Pancreas (tissue), 10 donors: Measurements from ENCODE around the gene ARFGEF3. TPM values are rescaled to one million over a fixed set of nuclear protein-coding genes. Genes with fewer than 3 reads are reported as not detected.

Experiments
- ATAC-seq, 4 donors: fragments of 200-7000 bp; cut with Tn5 transposase; one replicate each; pipeline versions ENCODE4 v1.8.0 to v1.9.1; 2020; ENCODE audit warnings: mild to moderate bottlenecking in 4 of 4, moderate library complexity in 4 of 4
- DNase-seq, 6 donors: peaks; one replicate each; pipeline ENCODE4 v3.0.0-alpha.2; 2020
- FAIRE-seq: peaks from 2 replicates; lab custom pipeline; 2012; peaks lifted over from hg19 to GRCh38; lab: Jason Lieb, UNC
- H3K27ac ChIP-seq, 4 donors: fragments of 200-600 bp; sonication (generic); 1 replicate in 3 of 4; 2 replicates in 1 of 4; pipeline versions ENCODE4 v1.5.0 to v1.8.0; 2020
- H3K27me3 ChIP-seq, 4 donors: fragments of 200-600 bp; one replicate each; pipeline ENCODE4 v1.8.0; 2021
- H3K36me3 ChIP-seq, 3 donors: fragments of 200-600 bp; sonication (generic) in 1 of 3; one replicate each; pipeline versions ENCODE4 v1.5.0 to v1.8.0; 2020 to 2021
- H3K4me1 ChIP-seq, 3 donors: fragments of 200-600 bp; one replicate each; pipeline ENCODE4 v1.8.0; 2021
- H3K4me3 ChIP-seq, 4 donors: fragments of 200-600 bp; sonication (generic) in 2 of 4; one replicate each; pipeline versions ENCODE4 v1.5.0 to v1.8.0; 2020 to 2021
- H3K9me3 ChIP-seq, 4 donors: fragments of 200-600 bp; one replicate each; pipeline ENCODE4 v1.8.0; 2021
- CTCF ChIP-seq, 4 donors: fragments of 200-600 bp; sonication (generic) in 3 of 4; IDR thresholded peaks; one replicate each; pipeline versions ENCODE4 v1.5.0 to v1.8.0; 2021; ENCODE audit warnings: antibody characterized with exemption in 4 of 4
- WGBS, 2 donors: extraction: QIAGEN DNeasy Blood & Tissue Kit; methylation state at CpG; one replicate each; pipeline ENCODE4 v1.1.7; 2013; 5-methylcytosine and 5-hydroxymethylcytosine counted together
- intact Hi-C, 3 donors: fragments of 100-400 bp; cut with DNase I; formaldehyde crosslinking; loops; one replicate each; pipeline versions ENCODE4 v1.11.1 to v1.14.2; 2022
- polyA plus RNA-seq, 2 donors: library from polyadenylated mRNA; stranded (reverse); fragments of 200-250 nt; gene quantifications; one replicate each; pipeline ENCODE4 v1.2.3, GENCODE V29; 2013
- total RNA-seq, 6 donors: library from RNA; stranded (reverse); fragmentation: NEBNext Ultra II Directional in 4 of 6; extraction: Animal tissue kit (Norgen Biotek cat#: 25700) in 4 of 6; gene quantifications; one replicate each; pipeline versions ENCODE4 v1.2.1 to v1.2.4, GENCODE V29; 2021 to 2023
- donor health status: healthy with polysubstance abuse.
- donor health status: DM: no; HTN: no; CAD: no; lungs with moderate emphysema.
- donor health status: DM: no; HTN: no; CAD: no.
- donor health status: control.
- donor health status: control.
- donor health status: Bipolar disorder and iron deficiency.
- donor health status: DM: yes; HTN: yes; CAD: no.
- donor health status: DM: no; HTN: no; CAD: no.
- donor health status: DM: no; HTN: no; CAD: no.
- donor health status: DM: yes; HTN: yes; CAD: no.

The ARFGEF3 gene
- total and polyA plus RNA-seq, 8 donors: 4.8 to 19.0 (median 15.7) TPM

GRCh38 chr6:138255443-138255842 lies 93.7 kb downstream of the ARFGEF3 start:
- TF ChIP-seq CTCF (IDR thresholded peaks at IDR 0.05): no peak
- H3K4me3 ChIP-seq: no peak overlapping the region
- WGBS, 2 donors: 94 to 96% methylated on average over 20 of the region's 20 CpGs
- ATAC-seq: no peak
- peaks cover 0 to 10% (median 0%) of the 10 kb centered on the region in 3 donors for H3K36me3 ChIP-seq
- peaks cover 1 to 16% (median 9%) of the 10 kb centered on the region in 3 donors for H3K4me1 ChIP-seq
- no peak for FAIRE-seq
- H3K27me3 ChIP-seq: no peaks in the 10 kb centered on the region
- H3K27ac ChIP-seq: no peak overlapping the region
- intact Hi-C loops: no loop called here
- DNase-seq: peak in 1 of 6 donors; percentile 62
- H3K9me3 ChIP-seq: no peaks in the 10 kb centered on the region

GRCh38 chr6:138257638-138258040 lies 95.9 kb downstream of the ARFGEF3 start:
- FAIRE-seq: no peak
- no peak for ATAC-seq
- Histone ChIP-seq H3K4me3 (no peak overlapping the region), H3K27ac (no peak overlapping the region), H3K9me3 (no peaks in the 10 kb centered on the region), H3K36me3 (peaks cover 0 to 13% (median 0%) of the 10 kb centered on the region in 3 donors), H3K27me3 (no peaks in the 10 kb centered on the region), H3K4me1 (peaks cover 0 to 3% (median 0%) of the 10 kb centered on the region in 3 donors)
- TF ChIP-seq CTCF (IDR thresholded peaks at IDR 0.05): no peak
- DNase-seq: no peak
- intact Hi-C loops: no loop called here
- WGBS, 2 donors: 51 to 65% methylated on average over 1 of the region's 1 CpG

DNA sequence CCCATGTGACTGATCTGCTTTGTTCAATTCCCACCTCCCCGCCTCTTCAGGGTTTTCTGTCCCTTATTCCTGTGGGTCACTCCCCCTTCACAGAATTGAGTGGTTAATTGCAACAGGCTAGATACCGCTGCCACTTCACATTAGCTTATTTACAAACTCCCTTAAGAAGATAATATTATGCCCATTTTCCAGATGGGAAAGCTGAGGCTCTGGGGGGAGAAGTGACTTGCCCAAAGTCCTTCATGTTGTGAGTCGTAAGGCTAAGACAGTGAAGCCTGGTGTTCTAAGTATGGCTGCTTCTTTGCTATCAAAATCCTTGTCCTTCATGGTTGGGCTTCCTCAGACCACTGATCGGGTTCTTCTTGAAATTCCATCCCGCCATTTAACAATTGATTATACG lies 96.5 kb downstream of the ARFGEF3 start:
- DNase-seq (no peak), ATAC-seq (no peak), FAIRE-seq (no peak)
- WGBS, 2 donors: 93 to 95% methylated on average over 6 of the region's 6 CpGs
- peaks cover 0 to 18% (median 0%) of the 10 kb centered on the region in 3 donors for H3K36me3 ChIP-seq
- intact Hi-C loops: no loop called here
- TF ChIP-seq CTCF (IDR thresholded peaks at IDR 0.05): no peak
- no peaks in the 10 kb centered on the region for H3K27me3 ChIP-seq
- no peak overlapping the region for H3K27ac ChIP-seq
- peaks cover 0 to 3% (median 0%) of the 10 kb centered on the region in 3 donors for H3K4me1 ChIP-seq
- H3K9me3 ChIP-seq: no peaks in the 10 kb centered on the region
- H3K4me3 ChIP-seq: no peak overlapping the region

DNA sequence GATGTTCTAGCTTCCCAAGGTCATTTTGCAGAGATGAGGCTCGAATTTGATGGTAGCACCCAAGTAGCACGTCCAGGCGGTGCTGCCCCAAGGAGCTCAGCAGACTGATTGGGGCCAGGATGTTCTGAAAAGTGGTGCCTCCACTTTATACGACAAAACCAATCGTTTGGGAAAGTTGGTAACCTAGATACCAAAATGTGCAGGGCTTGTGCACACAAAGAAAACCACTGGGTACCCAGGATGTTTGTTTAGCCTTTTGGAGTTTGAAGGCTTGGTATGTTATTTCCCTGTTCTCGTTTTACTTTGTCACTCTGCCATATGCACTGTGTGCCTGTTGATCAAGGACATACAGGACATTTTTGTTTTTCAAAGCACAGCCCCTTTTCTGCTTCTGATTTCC lies 97.3 kb downstream of the ARFGEF3 start:
- no peaks in the 10 kb centered on the region for H3K27me3 ChIP-seq
- no peak for TF ChIP-seq CTCF (IDR thresholded peaks at IDR 0.05)
- no peak for FAIRE-seq
- H3K9me3 ChIP-seq: no peaks in the 10 kb centered on the region
- H3K36me3 ChIP-seq: peaks cover 0 to 16% (median 0%) of the 10 kb centered on the region in 3 donors
- intact Hi-C loops: no loop called here
- WGBS, 2 donors: 57 to 61% methylated on average over 6 of the region's 6 CpGs
- H3K27ac ChIP-seq: no peak overlapping the region
- no peak for DNase-seq
- H3K4me1 ChIP-seq: peaks cover 0 to 3% (median 0%) of the 10 kb centered on the region in 3 donors
- peak; percentile 46 to 75 (median 62) for ATAC-seq
- no peak overlapping the region for H3K4me3 ChIP-seq

DNA sequence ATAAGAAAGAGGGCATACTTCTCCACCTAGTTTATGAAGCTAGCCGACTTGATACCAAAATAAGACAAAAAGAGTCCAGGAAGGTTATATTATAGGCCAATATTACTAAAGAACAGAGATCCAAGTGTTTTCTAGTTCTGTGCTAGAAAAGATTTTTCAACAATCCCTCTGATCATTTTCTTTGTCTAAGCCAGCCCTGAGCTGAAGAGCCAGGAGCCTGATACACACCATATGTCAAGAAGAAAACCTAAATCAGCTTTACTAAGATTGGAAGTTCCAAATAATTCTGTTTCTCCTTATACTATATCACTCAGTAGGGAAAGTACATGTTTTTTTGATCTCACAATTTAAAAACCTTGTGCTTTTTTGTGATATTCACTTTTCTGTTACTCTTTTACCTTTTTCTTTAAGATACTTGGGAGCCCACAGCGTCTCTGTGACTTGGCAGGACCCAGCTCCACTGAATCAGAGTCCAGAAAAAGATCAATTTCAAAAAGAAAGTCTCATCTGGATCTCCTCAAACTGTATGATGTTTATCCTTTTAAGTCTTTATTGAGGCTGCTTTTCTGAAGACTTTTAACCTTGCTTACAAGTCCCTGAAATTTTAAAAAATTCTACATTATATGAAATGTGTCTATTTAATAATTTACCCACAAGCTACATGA lies 99.5 kb downstream of the ARFGEF3 start:
- TF ChIP-seq CTCF (IDR thresholded peaks at IDR 0.05): no peak
- H3K9me3 ChIP-seq: no peaks in the 10 kb centered on the region
- intact Hi-C loops: no loop called here
- no peak for DNase-seq
- no peak overlapping the region for H3K4me3 ChIP-seq
- peaks cover 0 to 11% (median 0%) of the 10 kb centered on the region in 3 donors for H3K36me3 ChIP-seq
- H3K27ac ChIP-seq: no peak overlapping the region
- H3K4me1 ChIP-seq: peaks cover 0 to 3% (median 0%) of the 10 kb centered on the region in 3 donors
- H3K27me3 ChIP-seq: no peaks in the 10 kb centered on the region
- WGBS, 2 donors: 75 to 80% methylated on average over 2 of the region's 2 CpGs
- ATAC-seq: no peak
- peak; percentile 56 for FAIRE-seq
